GM19099 (cell line): ENCODE measurements around the gene ATP6AP1.

Source experiments
- POLR2A ChIP-seq: IDR thresholded peaks from 3 replicates; pipeline ENCODE4 v1.6.1; 2011; ENCODE audit warnings: low read depth; ENCODE audit not compliant: insufficient read length; ENCODE audit errors: extremely low read depth

ATP6AP1 gene

DNA sequence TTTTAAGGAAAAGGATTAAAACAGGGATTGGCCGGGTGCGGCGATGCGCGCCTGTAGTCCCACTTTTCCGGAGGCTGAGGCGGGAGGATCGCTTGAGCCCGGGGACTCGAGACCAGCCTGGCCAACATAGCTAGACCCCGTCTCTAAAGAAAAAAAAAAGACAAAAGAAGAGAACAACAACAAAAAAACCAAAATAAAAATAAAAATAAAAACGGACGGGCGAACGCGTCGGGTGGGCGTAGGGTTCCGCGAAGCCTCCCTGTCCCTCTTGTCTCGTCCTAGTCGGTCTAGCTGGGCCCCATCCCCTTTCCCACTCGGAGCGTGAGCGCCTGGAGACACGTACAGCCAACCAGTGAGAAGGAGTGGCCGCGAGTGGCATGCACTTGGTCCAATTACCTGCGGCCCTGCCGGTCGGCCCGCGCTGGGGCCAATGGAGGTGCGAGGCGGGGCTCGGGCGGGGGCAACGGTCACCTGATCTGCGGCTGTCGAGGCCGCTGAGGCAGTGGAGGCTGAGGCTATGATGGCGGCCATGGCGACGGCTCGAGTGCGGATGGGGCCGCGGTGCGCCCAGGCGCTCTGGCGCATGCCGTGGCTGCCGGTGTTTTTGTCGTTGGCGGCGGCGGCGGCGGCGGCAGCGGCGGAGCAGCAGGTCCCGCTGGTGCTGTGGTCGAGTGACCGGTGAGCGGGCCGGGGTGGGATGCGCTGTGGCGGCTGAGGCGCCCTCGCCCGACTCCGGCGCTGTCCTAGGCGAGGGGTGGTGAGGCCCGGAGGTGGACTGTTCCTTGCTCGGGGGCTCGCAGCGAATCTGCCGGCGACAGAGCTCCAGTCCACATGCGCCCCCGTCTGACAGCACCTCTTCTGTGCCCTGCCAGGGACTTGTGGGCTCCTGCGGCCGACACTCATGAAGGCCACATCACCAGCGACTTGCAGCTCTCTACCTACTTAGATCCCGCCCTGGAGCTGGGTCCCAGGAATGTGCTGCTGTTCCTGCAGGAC is at the start of gene ATP6AP1:
TSS of gene ATP6AP1 (plus strand) at position 502 of the 996 bp plus-strand sequence. CDS start at position 518, 16 bp downstream.
- peak; percentile 62 for TF ChIP-seq POLR2A

GRCh38 chrX:154378799-154379568 is 49.5 kb upstream of the ATP6AP1 start, which contains the start of gene EMD:
Gene EMD, plus strand, starts transcription at chrX:154379295. Its CDS starts 190 bp downstream, at chrX:154379485.
- peak; percentile 66 for TF ChIP-seq POLR2A

DNA sequence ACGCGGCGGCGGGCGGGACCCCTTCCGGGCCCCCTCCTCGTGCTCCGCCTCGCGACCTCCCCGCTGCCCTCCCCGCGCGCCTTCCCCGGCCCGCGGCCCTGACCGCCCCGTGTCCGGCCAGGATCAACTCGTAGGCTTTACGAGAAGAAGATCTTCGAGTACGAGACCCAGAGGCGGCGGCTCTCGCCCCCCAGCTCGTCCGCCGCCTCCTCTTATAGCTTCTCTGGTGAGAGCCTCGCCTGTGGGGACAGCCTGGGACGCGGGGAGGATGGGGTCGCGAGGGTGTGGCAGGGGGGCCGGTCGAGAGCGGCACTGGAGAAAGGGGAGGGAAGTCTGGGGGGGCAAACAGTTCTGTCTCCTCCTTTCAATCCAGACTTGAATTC is 48.9 kb upstream of the ATP6AP1 start:
- TF ChIP-seq POLR2A: no peak

GRCh38 chrX:154380153-154380552 is 48.3 kb upstream of the ATP6AP1 start:
- TF ChIP-seq POLR2A: no peak

DNA sequence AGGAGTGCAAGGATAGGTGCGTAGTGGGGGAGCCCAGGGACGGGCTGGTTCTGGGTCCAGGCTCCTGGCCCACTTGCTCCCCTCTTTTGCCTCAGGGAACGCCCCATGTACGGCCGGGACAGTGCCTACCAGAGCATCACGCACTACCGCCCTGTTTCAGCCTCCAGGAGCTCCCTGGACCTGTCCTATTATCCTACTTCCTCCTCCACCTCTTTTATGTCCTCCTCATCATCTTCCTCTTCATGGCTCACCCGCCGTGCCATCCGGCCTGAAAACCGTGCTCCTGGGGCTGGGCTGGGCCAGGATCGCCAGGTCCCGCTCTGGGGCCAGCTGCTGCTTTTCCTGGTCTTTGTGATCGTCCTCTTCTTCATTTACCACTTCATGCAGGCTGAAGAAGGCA is 47.7 kb upstream of the ATP6AP1 start:
- TF ChIP-seq POLR2A: no peak

DNA sequence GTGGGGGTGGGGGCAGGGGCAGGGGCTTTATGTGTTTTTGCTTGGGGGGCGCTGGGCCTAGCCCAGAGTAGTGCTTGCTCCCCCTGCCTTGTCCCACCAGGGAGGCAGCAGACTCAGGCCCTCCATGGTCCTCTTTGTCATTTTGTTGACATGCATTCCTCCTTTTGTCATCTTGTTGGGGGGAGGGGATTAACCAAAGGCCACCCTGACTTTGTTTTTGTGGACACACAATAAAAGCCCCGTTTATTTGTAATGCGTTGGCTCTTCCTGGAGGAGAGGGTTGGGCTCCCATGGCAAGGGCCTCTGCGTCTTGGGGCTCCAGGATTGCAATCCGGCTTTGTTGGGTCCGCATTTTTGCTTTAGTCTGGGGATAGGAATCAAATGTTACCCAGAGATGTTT is 47.2 kb upstream of the ATP6AP1 start:
- no peak for TF ChIP-seq POLR2A

GRCh38 chrX:154382483-154383069 is 45.9 kb upstream of the ATP6AP1 start:
- TF ChIP-seq POLR2A: peak; percentile 19

DNA sequence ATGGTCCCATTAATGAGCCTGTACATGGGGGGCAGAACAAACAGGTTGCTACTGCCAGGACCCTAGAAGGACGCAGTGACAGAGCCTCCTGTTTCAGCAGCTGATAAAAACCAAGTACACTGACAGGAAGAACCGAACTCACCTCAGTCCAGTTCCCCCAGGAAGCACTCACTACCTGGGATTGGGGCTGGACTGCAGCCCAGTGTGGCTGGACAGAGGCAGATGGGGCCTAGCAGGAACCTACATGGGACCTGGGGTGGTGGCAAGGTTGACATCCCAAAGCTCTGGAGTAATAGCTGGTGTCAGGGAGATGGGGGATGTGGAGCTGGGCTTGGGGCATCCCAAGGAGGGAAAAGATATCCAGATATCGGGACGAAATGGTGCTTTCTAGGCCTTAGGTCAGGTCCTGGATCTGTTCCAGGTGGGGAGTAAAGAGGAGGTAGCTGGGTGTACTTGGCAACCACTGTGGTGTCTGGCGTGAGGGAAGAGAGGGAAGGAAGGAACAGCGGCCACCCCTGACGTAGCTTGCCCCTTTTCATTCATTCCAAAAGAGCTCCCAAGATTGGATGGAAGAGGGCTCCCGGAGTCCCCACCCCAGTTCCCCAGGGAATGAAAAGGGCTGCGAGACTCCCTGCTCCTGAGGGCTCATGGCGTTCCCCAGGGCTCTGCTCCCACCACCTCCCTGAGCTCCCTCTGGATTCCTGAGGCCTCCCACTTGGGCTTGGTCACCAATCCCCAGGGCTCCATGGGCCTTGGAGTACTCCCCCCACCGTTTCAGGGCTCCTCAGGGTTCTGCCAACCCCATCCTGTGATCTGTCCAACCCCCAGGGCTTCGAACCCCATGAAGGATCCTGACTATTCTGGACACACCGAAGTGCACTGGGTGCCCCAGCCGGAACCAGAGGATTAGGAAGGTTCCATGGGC is 44.9 kb upstream of the ATP6AP1 start:
- no peak for TF ChIP-seq POLR2A

DNA sequence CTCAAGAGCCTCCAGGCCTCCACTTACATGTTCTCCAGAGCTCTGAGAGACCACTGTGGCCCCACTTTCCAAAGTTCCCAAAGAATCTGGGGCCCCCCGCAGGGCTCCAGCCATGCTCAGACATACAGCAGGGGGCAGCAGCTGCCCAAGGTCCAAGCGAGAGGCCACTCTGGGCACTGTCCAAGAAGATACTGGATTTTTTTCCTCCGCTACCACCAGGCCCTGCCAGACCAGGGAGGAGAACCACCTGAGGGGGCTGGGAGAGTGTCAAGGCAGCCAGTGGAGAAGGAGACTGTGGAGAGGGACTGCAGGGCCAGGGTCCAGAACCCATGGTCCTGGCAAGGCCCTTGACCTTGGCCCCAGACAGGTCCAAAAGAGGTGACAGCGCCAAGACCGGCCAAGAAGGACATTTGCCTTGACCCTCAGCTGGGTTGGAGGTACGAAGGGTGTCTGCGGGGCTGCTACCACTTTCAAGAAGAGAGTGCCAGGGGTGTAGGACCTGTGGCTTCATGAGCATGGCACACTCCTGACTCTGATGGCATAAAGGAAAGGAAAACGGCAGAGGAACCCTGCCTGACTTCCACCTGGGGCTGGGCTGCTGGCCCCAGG is 44.1 kb upstream of the ATP6AP1 start:
- TF ChIP-seq POLR2A: no peak

DNA sequence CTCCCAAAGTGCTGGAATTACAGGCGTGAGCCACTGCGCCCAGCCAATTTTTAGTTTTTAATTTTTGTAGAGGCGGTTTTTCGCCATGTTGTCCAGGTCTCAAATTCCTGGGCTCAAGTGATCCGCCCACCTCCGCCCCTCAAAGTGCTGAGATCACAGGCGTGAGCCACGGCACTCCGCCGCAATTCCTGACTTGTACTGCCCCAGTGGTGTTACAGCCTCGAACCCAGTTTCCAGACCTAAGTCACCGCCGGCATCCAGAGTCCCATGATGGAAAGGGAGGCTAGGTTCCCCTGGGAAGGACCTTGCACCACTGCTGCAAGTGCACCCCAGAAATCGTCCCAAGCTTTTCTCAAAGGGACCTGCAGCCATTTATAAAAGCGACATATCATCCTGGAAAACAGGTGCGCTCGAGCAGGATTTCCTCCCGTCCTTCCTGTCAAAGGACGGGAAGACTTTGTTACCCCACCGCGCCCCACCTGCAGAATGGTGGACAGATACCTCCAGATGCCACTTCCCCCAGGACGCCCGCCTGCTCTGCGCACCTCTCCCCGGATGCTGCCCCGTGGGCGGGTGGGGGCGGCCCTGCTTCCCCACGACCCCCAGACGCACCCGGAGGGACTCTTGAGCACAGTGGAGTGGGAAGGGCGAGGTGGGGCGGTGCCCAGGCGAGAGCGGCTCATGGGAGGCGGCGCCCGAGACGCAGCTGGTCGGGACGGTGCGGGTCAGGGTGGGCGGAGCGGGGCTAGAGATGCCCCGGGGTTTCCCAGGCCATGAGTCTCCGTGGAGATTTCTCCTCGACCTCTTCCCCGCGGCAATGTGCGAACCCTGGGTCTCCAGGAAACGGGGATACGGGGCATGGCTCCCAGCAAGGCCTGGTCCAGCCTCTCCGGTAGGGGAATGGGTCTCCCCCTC is 31.2 kb upstream of the ATP6AP1 start:
- TF ChIP-seq POLR2A: peak; percentile 50

GRCh38 chrX:154397888-154398667 is 30.4 kb upstream of the ATP6AP1 start, which contains the start of gene RPL10:
Gene RPL10, plus strand, starts transcription at chrX:154398377. Its CDS starts 143 bp downstream, at chrX:154398520.
- peak; percentile 99 for TF ChIP-seq POLR2A
